Upper lobe of right lung (tissue), 1 donor: ENCODE measurements around the gene ATG101. TPM values are rescaled to one million over a fixed set of nuclear protein-coding genes. Genes with fewer than 3 reads are reported as not detected.

Experiments used
- ATAC-seq: fragments of 200-7000 bp; cut with Tn5 transposase; one replicate; pipeline ENCODE4 v1.9.1; 2020; ENCODE audit warnings: mild to moderate bottlenecking, moderate library complexity
- DNase-seq: peaks from one replicate; pipeline ENCODE4 v3.0.0-alpha.2; 2020
- H3K27ac ChIP-seq: fragments of 200-600 bp; one replicate; pipeline ENCODE4 v1.8.0; 2022
- H3K27me3 ChIP-seq: fragments of 200-600 bp; one replicate; pipeline ENCODE4 v1.8.0; 2022; ENCODE audit warnings: mild to moderate bottlenecking
- H3K36me3 ChIP-seq: fragments of 200-600 bp; one replicate; pipeline ENCODE4 v1.8.0; 2022
- H3K4me1 ChIP-seq: fragments of 200-600 bp; one replicate; pipeline ENCODE4 v1.8.0; 2022
- H3K4me3 ChIP-seq: fragments of 200-600 bp; one replicate; pipeline ENCODE4 v1.8.0; 2022; ENCODE audit warnings: mild to moderate bottlenecking
- H3K9me3 ChIP-seq: fragments of 200-600 bp; one replicate; pipeline ENCODE4 v1.8.0; 2022
- intact Hi-C: fragments of 100-400 bp; cut with DNase I; formaldehyde crosslinking; loops from one replicate; pipeline ENCODE4 v1.11.0; 2022
- total RNA-seq: library from RNA; stranded (reverse); fragmentation: NEBNext Ultra II Directional; extraction: Animal tissue kit (Norgen Biotek cat#: 25700); gene quantifications from one replicate; pipeline ENCODE4 v1.2.1, GENCODE V29; 2021
- TF ChIP-seq, protein P1 (sequence below): fragments of 200-600 bp; IDR thresholded peaks from one replicate; pipeline ENCODE4 v1.8.0; 2022; ENCODE audit warnings: antibody characterized with exemption
- donor health status: DM: no; HTN: yes; CAD: no; lungs with severe emphysema.

The ATG101 gene
- total RNA-seq, 1 donor from 2014 or later = 37.3 TPM

DNA sequence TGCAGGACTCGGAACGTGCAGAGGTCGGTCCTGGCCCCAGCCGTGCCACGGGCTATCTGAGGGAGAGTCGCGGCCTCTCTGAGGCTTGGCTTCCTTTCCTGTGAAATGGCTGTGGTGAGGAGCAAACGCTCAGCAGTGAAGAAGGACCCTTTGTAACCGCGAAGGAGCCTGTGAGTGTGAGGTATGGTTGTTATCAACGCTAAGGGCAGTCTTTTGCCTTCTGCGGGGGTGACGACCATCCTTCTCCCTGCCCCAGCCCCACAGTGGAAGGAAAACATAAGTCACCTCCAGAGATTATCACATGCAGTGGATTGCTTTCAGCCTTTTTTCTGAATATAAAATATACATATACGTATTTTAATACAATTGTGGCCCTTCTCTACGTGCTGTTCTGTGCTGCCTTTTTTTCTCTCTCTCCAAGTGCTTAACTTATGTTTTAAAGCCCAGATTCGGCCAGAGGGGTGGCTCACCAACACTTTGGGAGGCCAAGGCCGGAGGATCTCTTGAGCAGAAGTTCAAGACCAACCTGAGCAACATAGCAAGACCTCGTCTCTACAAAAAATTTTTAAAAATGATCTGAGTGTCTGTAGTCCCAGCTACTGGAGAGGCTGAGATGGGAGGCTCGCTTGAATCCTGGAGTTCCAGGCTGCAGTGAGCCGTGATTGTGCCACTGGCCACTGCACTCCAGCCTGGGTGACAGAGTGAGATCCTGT, 45.6 kb upstream of the ATG101 start:
- intact Hi-C loops = no loop called here
- Histone ChIP-seq H3K27ac (peak overlapping the region; percentile 1), H3K27me3 (no peaks in the 10 kb centered on the region), H3K9me3 (no peaks in the 10 kb centered on the region), H3K4me1 (peaks cover 33% of the 10 kb centered on the region), H3K36me3 (no peaks in the 10 kb centered on the region), H3K4me3 (peak overlapping the region; percentile 48)
- ATAC-seq (no peak), DNase-seq (no peak)
- TF ChIP-seq, protein P1, sequence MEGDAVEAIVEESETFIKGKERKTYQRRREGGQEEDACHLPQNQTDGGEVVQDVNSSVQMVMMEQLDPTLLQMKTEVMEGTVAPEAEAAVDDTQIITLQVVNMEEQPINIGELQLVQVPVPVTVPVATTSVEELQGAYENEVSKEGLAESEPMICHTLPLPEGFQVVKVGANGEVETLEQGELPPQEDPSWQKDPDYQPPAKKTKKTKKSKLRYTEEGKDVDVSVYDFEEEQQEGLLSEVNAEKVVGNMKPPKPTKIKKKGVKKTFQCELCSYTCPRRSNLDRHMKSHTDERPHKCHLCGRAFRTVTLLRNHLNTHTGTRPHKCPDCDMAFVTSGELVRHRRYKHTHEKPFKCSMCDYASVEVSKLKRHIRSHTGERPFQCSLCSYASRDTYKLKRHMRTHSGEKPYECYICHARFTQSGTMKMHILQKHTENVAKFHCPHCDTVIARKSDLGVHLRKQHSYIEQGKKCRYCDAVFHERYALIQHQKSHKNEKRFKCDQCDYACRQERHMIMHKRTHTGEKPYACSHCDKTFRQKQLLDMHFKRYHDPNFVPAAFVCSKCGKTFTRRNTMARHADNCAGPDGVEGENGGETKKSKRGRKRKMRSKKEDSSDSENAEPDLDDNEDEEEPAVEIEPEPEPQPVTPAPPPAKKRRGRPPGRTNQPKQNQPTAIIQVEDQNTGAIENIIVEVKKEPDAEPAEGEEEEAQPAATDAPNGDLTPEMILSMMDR = no peak

DNA sequence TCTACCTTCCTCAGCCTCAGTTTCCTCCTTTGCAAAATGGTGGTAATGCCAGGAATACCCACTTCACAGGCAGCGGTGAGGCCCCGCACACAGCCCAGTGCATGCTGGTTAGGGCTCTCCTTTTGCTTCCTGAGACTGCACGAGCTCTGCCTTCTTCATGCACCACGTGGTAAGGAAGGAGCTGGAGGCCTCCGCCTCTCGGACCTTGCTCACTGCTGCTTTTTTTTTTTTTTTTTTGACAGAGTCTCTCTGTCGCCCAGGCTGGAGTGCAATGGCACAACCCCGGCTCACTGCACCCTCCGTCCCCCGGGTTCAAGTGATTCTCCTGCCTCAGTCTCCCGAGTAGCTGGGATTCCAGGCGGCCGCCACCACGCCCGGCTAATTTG, 44.9 kb upstream of the ATG101 start:
- Histone ChIP-seq H3K36me3 (no peaks in the 10 kb centered on the region), H3K4me3 (peak overlapping the region; percentile 48), H3K27ac (peak overlapping the region; percentile 77), H3K4me1 (peaks cover 33% of the 10 kb centered on the region), H3K27me3 (no peaks in the 10 kb centered on the region), H3K9me3 (no peaks in the 10 kb centered on the region)
- TF ChIP-seq, protein P1 = no peak
- intact Hi-C loops = loop anchor here (5.0 kb wide), 1 partner anchor 62 kb away; no protein-coding TSS in a partner anchor
- ATAC-seq = peak; percentile 39
- peak; percentile 68 for DNase-seq

DNA sequence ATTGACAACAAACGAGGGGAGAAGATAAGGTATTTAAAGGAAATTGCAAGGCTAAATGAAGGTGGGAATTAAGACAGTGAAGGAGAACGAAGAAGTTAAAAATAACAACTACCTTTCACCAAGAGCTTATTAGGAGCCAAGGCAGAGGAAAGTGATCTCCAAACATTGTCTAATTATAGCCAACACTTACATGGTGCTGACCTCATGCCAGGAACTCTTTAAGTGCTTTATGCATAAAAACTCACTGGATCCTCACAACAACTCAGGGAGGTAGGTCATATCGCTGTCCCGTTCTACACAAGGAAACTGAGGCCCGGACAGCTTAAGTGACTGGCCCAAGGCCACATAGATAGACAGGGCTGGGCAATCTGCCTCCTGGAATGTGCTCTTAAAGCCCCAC, 43.5 kb upstream of the ATG101 start:
- no peaks in the 10 kb centered on the region for H3K36me3 ChIP-seq
- peaks cover 22% of the 10 kb centered on the region for H3K4me1 ChIP-seq
- DNase-seq = no peak
- H3K27ac ChIP-seq = no peak overlapping the region
- H3K27me3 ChIP-seq = no peaks in the 10 kb centered on the region
- H3K4me3 ChIP-seq = no peak overlapping the region
- no peaks in the 10 kb centered on the region for H3K9me3 ChIP-seq
- intact Hi-C loops = loop anchor here (5.0 kb wide), 1 partner anchor 61 kb away; no protein-coding TSS in a partner anchor
- no peak for ATAC-seq
- TF ChIP-seq, protein P1 = no peak

DNA sequence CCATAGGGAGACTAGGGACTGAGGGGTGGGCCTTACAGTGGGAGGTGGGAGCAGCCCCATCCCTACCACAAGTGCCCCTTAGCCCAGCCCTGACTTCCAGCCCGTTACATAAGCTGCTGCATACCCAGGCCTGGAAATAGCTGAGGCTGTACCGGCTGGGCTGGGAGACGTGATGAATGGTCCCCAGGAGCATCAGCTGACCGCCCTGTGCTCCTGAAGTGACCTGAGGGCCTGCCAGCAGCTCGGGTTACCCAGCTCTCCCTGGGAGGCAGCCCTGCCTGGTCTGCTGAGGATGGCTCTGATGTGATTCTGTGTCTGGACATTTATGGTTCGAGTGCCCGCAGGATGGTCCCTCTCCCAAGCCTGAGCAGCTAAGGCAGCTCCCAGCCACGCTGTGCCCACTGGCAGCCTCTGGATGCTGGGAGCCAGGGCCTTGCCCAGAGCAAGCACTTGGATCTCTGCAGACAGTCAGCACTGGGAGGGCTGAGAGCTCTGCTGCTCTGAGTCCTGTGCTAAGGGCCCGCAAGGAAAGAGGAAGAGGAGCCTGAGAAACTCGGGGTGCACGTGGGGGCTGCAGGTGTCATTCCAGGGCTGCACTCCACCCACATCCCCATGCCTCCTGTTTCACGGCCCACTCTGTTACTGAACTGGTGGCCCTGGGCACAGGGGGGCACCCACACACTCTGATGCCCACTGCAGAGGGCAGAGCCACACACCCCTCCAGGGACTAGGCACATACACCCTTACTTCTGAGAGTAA, 42.5 kb upstream of the ATG101 start:
- Histone ChIP-seq H3K36me3 (no peaks in the 10 kb centered on the region), H3K9me3 (no peaks in the 10 kb centered on the region), H3K27ac (no peak overlapping the region), H3K4me3 (no peak overlapping the region), H3K27me3 (no peaks in the 10 kb centered on the region), H3K4me1 (peaks cover 25% of the 10 kb centered on the region)
- no peak for DNase-seq
- TF ChIP-seq, protein P1 = no peak
- no peak for ATAC-seq
- intact Hi-C loops = loop anchor here (5.0 kb wide), 1 partner anchor 60 kb away; no protein-coding TSS in a partner anchor

DNA sequence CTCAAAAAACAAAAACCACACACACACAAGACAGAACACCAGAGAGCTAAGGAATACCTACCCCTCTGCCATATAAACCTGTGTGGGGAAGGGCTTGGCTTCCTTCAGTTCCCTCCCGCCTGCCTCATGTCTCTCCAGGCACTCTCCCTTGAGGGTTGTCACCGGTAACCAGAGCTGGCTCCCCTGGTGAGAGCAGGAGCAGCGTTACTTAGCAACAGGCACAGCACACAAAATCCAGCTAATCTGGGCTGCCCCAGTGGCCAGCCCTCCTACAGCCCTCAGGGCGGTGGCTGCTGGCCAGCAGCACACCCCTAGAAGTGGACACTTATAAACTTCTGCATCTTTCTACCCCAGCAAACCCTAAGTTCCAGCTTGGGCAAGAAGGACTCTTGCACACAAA, 40.1 kb upstream of the ATG101 start:
- DNase-seq (no peak), ATAC-seq (no peak)
- TF ChIP-seq, protein P1 = no peak
- Histone ChIP-seq H3K4me1 (peaks cover 28% of the 10 kb centered on the region), H3K27ac (no peak overlapping the region), H3K36me3 (no peaks in the 10 kb centered on the region), H3K27me3 (no peaks in the 10 kb centered on the region), H3K9me3 (no peaks in the 10 kb centered on the region), H3K4me3 (no peak overlapping the region)
- intact Hi-C loops = loop anchor here (5.0 kb wide), 1 partner anchor 58 kb away; no protein-coding TSS in a partner anchor
